ENCODE results near the gene FMN2. TPM values are rescaled to one million over a fixed set of nuclear protein-coding genes. Genes with fewer than 3 reads are reported as not detected.
A peak's percentile ranks its signal among the peaks of the same experiment; 100 is the strongest.

FMN2 gene
- total RNA-seq, 1 experiment from 2014 or later, result 5.3 TPM

GRCh38 chr1:240341365-240342250 is 249.9 kb downstream of the FMN2 start:
- no TSS peak for BruUV-seq (replicated peaks)
- Mint-ChIP-seq H3K27ac (ENCODE audit: low read depth, unreplicated experiment) (no peak overlapping the region), H3K4me1 (ENCODE audit: insufficient read depth, unreplicated experiment) (peaks cover 21% of the 10 kb centered on the region), H3K4me3 (ENCODE audit: unreplicated experiment) (no peak overlapping the region), H3K27me3 (ENCODE audit: insufficient read depth, unreplicated experiment) (no peaks in the 10 kb centered on the region), H3K9me3 (ENCODE audit: unreplicated experiment) (no peaks in the 10 kb centered on the region), H3K36me3 (ENCODE audit: insufficient read depth, unreplicated experiment) (no peaks in the 10 kb centered on the region)
- intact Hi-C loops (cut with micrococcal nuclease), result no loop called here
- CTCF ChIA-PET, result interaction anchor here (0.6 to 2.8 kb wide), 8 partner anchors 15 to 313 kb away, joined by 3 to 8 read pairs (median 4); no protein-coding TSS in a partner anchor
- TF ChIP-seq CTCF (IDR thresholded peaks at IDR 0.05; ENCODE audit: unreplicated experiment), result no peak
- POLR2A ChIA-PET, result interaction anchor here (1.0 to 1.2 kb wide), 2 partner anchors 10 to 45 kb away, joined by 3 read pairs; no protein-coding TSS in a partner anchor
- DNase-seq (ENCODE audit: unreplicated experiment), result no peak

- no TSS peak for BruUV-seq (replicated peaks)
- Mint-ChIP-seq H3K27me3 (ENCODE audit: insufficient read depth, unreplicated experiment) (no peaks in the 10 kb centered on the region), H3K27ac (ENCODE audit: low read depth, unreplicated experiment) (no peak overlapping the region), H3K9me3 (ENCODE audit: unreplicated experiment) (no peaks in the 10 kb centered on the region), H3K4me3 (ENCODE audit: unreplicated experiment) (no peak overlapping the region), H3K36me3 (ENCODE audit: insufficient read depth, unreplicated experiment) (no peaks in the 10 kb centered on the region), H3K4me1 (ENCODE audit: insufficient read depth, unreplicated experiment) (peaks cover 21% of the 10 kb centered on the region)
- POLR2A ChIA-PET, result no interaction called here
- DNase-seq (ENCODE audit: unreplicated experiment), result peak; percentile 37
- intact Hi-C loops (cut with micrococcal nuclease), result no loop called here
- TF ChIP-seq CTCF (IDR thresholded peaks at IDR 0.05; ENCODE audit: unreplicated experiment), result no peak
- CTCF ChIA-PET, result interaction anchor here (0.6 to 2.8 kb wide), 5 partner anchors 18 to 266 kb away, joined by 3 to 8 read pairs (median 4); no protein-coding TSS in a partner anchor
Measured at GRCh38 chr1:240342251-240342625, 250.6 kb downstream of the FMN2 start.

DNA sequence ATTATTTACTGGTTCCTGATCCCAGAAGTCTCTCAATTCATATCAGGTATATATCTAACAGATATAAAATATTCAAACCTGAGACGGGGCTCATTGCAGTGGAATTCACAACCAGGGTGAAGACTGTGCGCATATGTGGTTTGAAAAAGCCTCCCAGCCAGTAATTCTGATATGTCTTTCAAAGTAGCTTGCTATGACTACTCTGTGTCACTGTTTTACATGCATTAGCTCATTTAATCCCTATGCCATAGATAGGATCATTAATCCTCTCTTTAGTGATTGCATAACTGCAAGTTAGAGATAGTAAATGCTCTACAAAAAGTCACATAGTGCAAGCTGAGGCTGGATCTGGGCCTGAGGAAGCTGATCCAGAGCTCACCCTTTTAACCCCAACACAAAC is 251.4 kb downstream of the FMN2 start:
- no peaks in the 10 kb centered on the region for H3K27me3 Mint-ChIP-seq (ENCODE audit: insufficient read depth, unreplicated experiment)
- no TSS peak for BruUV-seq (replicated peaks)
- CTCF ChIA-PET, result interaction anchor here (0.7 to 2.8 kb wide), 5 partner anchors 13 to 265 kb away, joined by 3 to 8 read pairs (median 4); no protein-coding TSS in a partner anchor
- no peak overlapping the region for H3K4me3 Mint-ChIP-seq (ENCODE audit: unreplicated experiment)
- no peak overlapping the region for H3K27ac Mint-ChIP-seq (ENCODE audit: low read depth, unreplicated experiment)
- POLR2A ChIA-PET, result interaction anchor here (0.6 kb wide), 1 partner anchor 158 kb away, joined by 3 read pairs; no protein-coding TSS in a partner anchor
- H3K4me1 Mint-ChIP-seq (ENCODE audit: insufficient read depth, unreplicated experiment), result peaks cover 15% of the 10 kb centered on the region
- TF ChIP-seq CTCF (IDR thresholded peaks at IDR 0.05; ENCODE audit: unreplicated experiment), result no peak
- no peak for DNase-seq (ENCODE audit: unreplicated experiment)
- H3K9me3 Mint-ChIP-seq (ENCODE audit: unreplicated experiment), result no peaks in the 10 kb centered on the region
- no peaks in the 10 kb centered on the region for H3K36me3 Mint-ChIP-seq (ENCODE audit: insufficient read depth, unreplicated experiment)
- intact Hi-C loops (cut with micrococcal nuclease), result no loop called here

GRCh38 chr1:240343966-240344365 is 252.3 kb downstream of the FMN2 start:
- peaks cover 13% of the 10 kb centered on the region for H3K4me1 Mint-ChIP-seq (ENCODE audit: insufficient read depth, unreplicated experiment)
- H3K27me3 Mint-ChIP-seq (ENCODE audit: insufficient read depth, unreplicated experiment), result no peaks in the 10 kb centered on the region
- no peaks in the 10 kb centered on the region for H3K36me3 Mint-ChIP-seq (ENCODE audit: insufficient read depth, unreplicated experiment)
- no peak overlapping the region for H3K27ac Mint-ChIP-seq (ENCODE audit: low read depth, unreplicated experiment)
- CTCF ChIA-PET, result no interaction called here
- no peaks in the 10 kb centered on the region for H3K9me3 Mint-ChIP-seq (ENCODE audit: unreplicated experiment)
- POLR2A ChIA-PET, result interaction anchor here (0.6 kb wide), 1 partner anchor 232 kb away, joined by 4 read pairs; no protein-coding TSS in a partner anchor
- TF ChIP-seq CTCF (IDR thresholded peaks at IDR 0.05; ENCODE audit: unreplicated experiment), result no peak
- no TSS peak for BruUV-seq (replicated peaks)
- no peak overlapping the region for H3K4me3 Mint-ChIP-seq (ENCODE audit: unreplicated experiment)
- DNase-seq (ENCODE audit: unreplicated experiment), result no peak
- intact Hi-C loops (cut with micrococcal nuclease), result no loop called here
